ENCODE measurements around the gene GPR143. TPM values are rescaled to one million over a fixed set of nuclear protein-coding genes. Genes with fewer than 3 reads are reported as not detected.
A peak's percentile ranks its signal among the peaks of the same experiment; 100 is the strongest.

GPR143 gene
- total and polyA plus RNA-seq, 2 experiments from 2014 or later = not detected

- Histone ChIP-seq H3K9ac (no peak overlapping the region), H2AFZ (no peak overlapping the region), H3K9me2 (ENCODE audit: insufficient read depth) (no peaks in the 10 kb centered on the region), H3K36me3 (ENCODE audit: low read depth) (no peaks in the 10 kb centered on the region), H3K4me3 (no peak overlapping the region), H3K4me2 (ENCODE audit: unreplicated experiment) (no peak overlapping the region), H3K27ac (no peak overlapping the region), H3K27me3 (replicated peaks; ENCODE audit: insufficient read depth) (no peaks in the 10 kb centered on the region), H3K9me3 (ENCODE audit: low read depth) (no peaks in the 10 kb centered on the region), H4K20me1 (ENCODE audit: insufficient read depth) (no peaks in the 10 kb centered on the region), H3K4me1 (ENCODE audit: insufficient read depth) (no peaks in the 10 kb centered on the region), H3K79me2 (ENCODE audit: insufficient read depth) (no peaks in the 10 kb centered on the region), H3F3A (ENCODE audit: insufficient read depth) (no peaks in the 10 kb centered on the region)
- peak; percentile 55 for DNase-seq
- in situ Hi-C loops (cut with MboI) = no loop called here
- TF ChIP-seq EZH2phosphoT487 (IDR thresholded peaks at IDR 0.05; ENCODE audit: insufficient read depth, low read depth) (no peak), EZH2 (IDR thresholded peaks at IDR 0.05; ENCODE audit: insufficient read depth, poor library complexity, severe bottlenecking) (no peak)
- WGBS, 2 experiments (ENCODE audit: low coverage in 1 of 2, low lambda C conversion rate in 2 of 2, missing lambda C conversion rate in 2 of 2) = 0% methylated on average over 5 of the region's 5 CpGs
Measured at GRCh38 chrX:9729171-9729885, 36.3 kb downstream of the GPR143 start.

DNA sequence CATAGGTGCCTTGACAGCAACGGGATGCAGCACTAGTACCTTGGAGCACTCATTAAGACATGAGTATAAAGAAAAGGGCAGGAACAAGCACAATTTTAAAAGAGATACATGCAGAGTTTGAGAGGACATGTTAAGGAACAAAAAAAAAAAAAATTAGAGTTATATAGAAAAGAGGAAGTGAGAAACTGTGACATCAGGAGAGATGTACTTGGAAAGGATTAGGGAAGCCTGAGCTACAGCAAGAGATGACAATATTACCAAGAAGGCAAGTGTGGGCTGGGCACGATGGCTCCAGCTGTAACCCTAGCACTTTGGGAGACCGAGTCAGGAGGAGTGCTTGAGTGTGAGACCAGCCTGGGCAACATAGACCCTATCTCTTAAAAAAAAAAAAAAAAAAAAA is 37.4 kb downstream of the GPR143 start:
- no peaks in the 10 kb centered on the region for H3K9me2 ChIP-seq (ENCODE audit: insufficient read depth)
- H3K4me3 ChIP-seq = no peak overlapping the region
- H2AFZ ChIP-seq = no peak overlapping the region
- no peaks in the 10 kb centered on the region for H3K4me1 ChIP-seq (ENCODE audit: insufficient read depth)
- H3K9ac ChIP-seq = no peak overlapping the region
- no peaks in the 10 kb centered on the region for H3K27me3 ChIP-seq (replicated peaks; ENCODE audit: insufficient read depth)
- no peaks in the 10 kb centered on the region for H3K79me2 ChIP-seq (ENCODE audit: insufficient read depth)
- no peaks in the 10 kb centered on the region for H3K9me3 ChIP-seq (ENCODE audit: low read depth)
- H3F3A ChIP-seq (ENCODE audit: insufficient read depth) = no peaks in the 10 kb centered on the region
- H3K36me3 ChIP-seq (ENCODE audit: low read depth) = no peaks in the 10 kb centered on the region
- H4K20me1 ChIP-seq (ENCODE audit: insufficient read depth) = no peaks in the 10 kb centered on the region
- in situ Hi-C loops (cut with MboI) = no loop called here
- no peak overlapping the region for H3K4me2 ChIP-seq (ENCODE audit: unreplicated experiment)
- WGBS, 2 experiments (ENCODE audit: low coverage in 1 of 2, low lambda C conversion rate in 2 of 2, missing lambda C conversion rate in 2 of 2) = 83 to 100% methylated on average over 1 to 3 of the region's 3 CpGs
- no peak overlapping the region for H3K27ac ChIP-seq
- TF ChIP-seq EZH2phosphoT487 (IDR thresholded peaks at IDR 0.05; ENCODE audit: insufficient read depth, low read depth) = no peak
- TF ChIP-seq EZH2 (IDR thresholded peaks at IDR 0.05; ENCODE audit: insufficient read depth, poor library complexity, severe bottlenecking) = no peak
- no peak for DNase-seq

- peak; percentile 48 for DNase-seq
- no peaks in the 10 kb centered on the region for H4K20me1 ChIP-seq (ENCODE audit: insufficient read depth)
- in situ Hi-C loops (cut with MboI) = loop anchor here (25.0 kb wide), 1 partner anchor 912 kb away; the partner anchor contains the start of gene FAM9A
- no peak overlapping the region for H3K4me3 ChIP-seq
- no peaks in the 10 kb centered on the region for H3K9me3 ChIP-seq (ENCODE audit: low read depth)
- H2AFZ ChIP-seq = no peak overlapping the region
- H3K79me2 ChIP-seq (ENCODE audit: insufficient read depth) = no peaks in the 10 kb centered on the region
- 89 to 97% methylated on average over 2 of the region's 2 CpGs for WGBS, 2 experiments (ENCODE audit: low coverage in 1 of 2, low lambda C conversion rate in 2 of 2, missing lambda C conversion rate in 2 of 2)
- no peak overlapping the region for H3K27ac ChIP-seq
- H3K4me1 ChIP-seq (ENCODE audit: insufficient read depth) = no peaks in the 10 kb centered on the region
- no peak overlapping the region for H3K4me2 ChIP-seq (ENCODE audit: unreplicated experiment)
- H3K27me3 ChIP-seq (replicated peaks; ENCODE audit: insufficient read depth) = no peaks in the 10 kb centered on the region
- no peaks in the 10 kb centered on the region for H3K9me2 ChIP-seq (ENCODE audit: insufficient read depth)
- no peak overlapping the region for H3K9ac ChIP-seq
- H3K36me3 ChIP-seq (ENCODE audit: low read depth) = no peaks in the 10 kb centered on the region
- TF ChIP-seq EZH2 (IDR thresholded peaks at IDR 0.05; ENCODE audit: insufficient read depth, poor library complexity, severe bottlenecking) (no peak), EZH2phosphoT487 (IDR thresholded peaks at IDR 0.05; ENCODE audit: insufficient read depth, low read depth) (no peak)
- H3F3A ChIP-seq (ENCODE audit: insufficient read depth) = no peaks in the 10 kb centered on the region
Measured at GRCh38 chrX:9724711-9725110, 40.9 kb downstream of the GPR143 start.

GRCh38 chrX:9717376-9717775 is 48.3 kb downstream of the GPR143 start:
- no peak for TF ChIP-seq EZH2phosphoT487 (IDR thresholded peaks at IDR 0.05; ENCODE audit: insufficient read depth, low read depth)
- TF ChIP-seq EZH2 (IDR thresholded peaks at IDR 0.05; ENCODE audit: insufficient read depth, poor library complexity, severe bottlenecking) = no peak
- WGBS, 2 experiments (ENCODE audit: low coverage in 1 of 2, low lambda C conversion rate in 2 of 2, missing lambda C conversion rate in 2 of 2) = 95 to 99% methylated on average over 18 to 21 of the region's 21 CpGs
- H3K9me3 ChIP-seq (ENCODE audit: low read depth) = no peaks in the 10 kb centered on the region
- no peaks in the 10 kb centered on the region for H3K4me1 ChIP-seq (ENCODE audit: insufficient read depth)
- H3K9me2 ChIP-seq (ENCODE audit: insufficient read depth) = no peaks in the 10 kb centered on the region
- H3K79me2 ChIP-seq (ENCODE audit: insufficient read depth) = no peaks in the 10 kb centered on the region
- no peaks in the 10 kb centered on the region for H3K27me3 ChIP-seq (replicated peaks; ENCODE audit: insufficient read depth)
- H3K9ac ChIP-seq = no peak overlapping the region
- H3K4me3 ChIP-seq = no peak overlapping the region
- H3K4me2 ChIP-seq (ENCODE audit: unreplicated experiment) = no peak overlapping the region
- H2AFZ ChIP-seq = no peak overlapping the region
- in situ Hi-C loops (cut with MboI) = loop anchor here (25.0 kb wide), 1 partner anchor 905 kb away; the partner anchor contains the start of gene FAM9A
- no peak overlapping the region for H3K27ac ChIP-seq
- H4K20me1 ChIP-seq (ENCODE audit: insufficient read depth) = no peaks in the 10 kb centered on the region
- no peaks in the 10 kb centered on the region for H3K36me3 ChIP-seq (ENCODE audit: low read depth)
- no peak for DNase-seq
- H3F3A ChIP-seq (ENCODE audit: insufficient read depth) = no peaks in the 10 kb centered on the region

All from GM23248 (cell line).